K562 treated with DMSO at 1 percent for 12 hours (cell line): ENCODE measurements around the gene SAMD5. TPM values are rescaled to one million over a fixed set of nuclear protein-coding genes. Genes with fewer than 3 reads are reported as not detected.

Source experiments
- total RNA-seq: library from RNA; unstranded; fragments of 300-600 nt; gene quantifications from 2 replicates; pipeline ENCODE4 v1.2.3, GENCODE V29; 2022; ENCODE audit not compliant: insufficient read depth

The SAMD5 gene
- 0.54 TPM in 1 of 2 replicates, not detected in the other for total RNA-seq

GRCh38 chr6:147508042-147508865 lies at the start of gene SAMD5:
TSS of gene SAMD5 (plus strand) at chr6:147508690. CDS start at chr6:147508929, 239 bp downstream.

